OCI-LY3 (cell line): ENCODE measurements around the gene FAM20B.
A peak's percentile ranks its signal among the peaks of the same experiment; 100 is the strongest.
"Not testable (repeated sequence)": the region's sequence is repeated elsewhere in the genome, so short reads cannot be mapped to it uniquely, and the experiment has no call there.

Experiments used
- H2AFZ ChIP-seq: fragments of 200-600, 300-600 bp; shearing (Covaris generic); 2 replicates; pipeline ENCODE4 v1.6.0; 2014; ENCODE audit warnings: antibody characterized with exemption, low read depth, low read length
- H3K27ac ChIP-seq: fragments of 200-600, 300-600 bp; sonication (generic); 2 replicates; pipeline ENCODE4 v1.5.1; 2014; ENCODE audit warnings: mild to moderate bottlenecking, low read length, moderate library complexity, mixed read lengths
- H3K27me3 ChIP-seq: fragments of 200-600, 300-600 bp; sonication (generic); 2 replicates; pipeline ENCODE4 v1.6.1; 2014; ENCODE audit warnings: low read depth, low read length, mixed read lengths
- H3K36me3 ChIP-seq: fragments of 200-600, 300-600 bp; sonication (generic); replicated peaks from 2 replicates; pipeline ENCODE3; 2014; ENCODE audit warnings: low read depth, low read length, mixed read lengths
- H3K4me1 ChIP-seq: fragments of 300-600, 200-600 bp; sonication (generic); 2 replicates; pipeline ENCODE4 v1.6.1; 2014; ENCODE audit warnings: low read length, mixed read lengths
- H3K4me2 ChIP-seq: fragments of 200-600, 300-600 bp; sonication (generic); 2 replicates; pipeline ENCODE4 v1.6.1; 2014; ENCODE audit warnings: low read length, mixed read lengths
- H3K4me3 ChIP-seq: fragments of 300-600, 200-600 bp; sonication (generic); 2 replicates; pipeline ENCODE4 v1.5.1; 2014; ENCODE audit warnings: antibody characterized with exemption, mild to moderate bottlenecking, low read length, moderate library complexity
- H3K79me2 ChIP-seq: fragments of 300-600, 200-600 bp; shearing (Covaris generic); 2 replicates; pipeline ENCODE4 v1.6.1; 2014; ENCODE audit warnings: mild to moderate bottlenecking, low read length, mixed read lengths
- H3K9ac ChIP-seq: fragments of 300-600, 200-600 bp; shearing (Covaris generic); 2 replicates; pipeline ENCODE4 v1.6.0; 2014; ENCODE audit warnings: mild to moderate bottlenecking, low read length, moderate library complexity
- H3K9me3 ChIP-seq: fragments of 200-600, 300-600 bp; shearing (Covaris generic); 2 replicates; pipeline ENCODE4 v1.6.1; 2014; ENCODE audit warnings: low read length, mixed read lengths; ENCODE audit not compliant: insufficient read depth
- H4K20me1 ChIP-seq: fragments of 200-600, 300-600 bp; sonication (generic); 2 replicates; pipeline ENCODE4 v1.6.1; 2016; ENCODE audit warnings: low read length, mixed read lengths; ENCODE audit not compliant: insufficient read depth
- EZH2phosphoT487 ChIP-seq: fragments of 200-600 bp; shearing (Covaris generic); IDR thresholded peaks from 2 replicates; pipeline ENCODE4 v1.6.1; 2018; ENCODE audit warnings: antibody characterized with exemption, mixed run types, low read depth
- TF ChIP-seq, protein P1 (sequence below): fragments of 200-600, 300-600 bp; sonication (generic); IDR thresholded peaks from 2 replicates; pipeline ENCODE4 v1.5.1; 2014; ENCODE audit warnings: antibody characterized with exemption, low read length, low read depth

Gene FAM20B

GRCh38 chr1:179001451-179001850 lies 24.2 kb upstream of the FAM20B start:
- Histone ChIP-seq H3K79me2 (no peaks in the 10 kb centered on the region), H3K4me3 (no peak overlapping the region), H3K4me2 (no peak overlapping the region), H4K20me1 (no peaks in the 10 kb centered on the region), H2AFZ (no peak overlapping the region), H3K27me3 (no peaks in the 10 kb centered on the region), H3K9me3 (no peaks in the 10 kb centered on the region), H3K27ac (no peak overlapping the region), H3K4me1 (peaks cover 8% of the 10 kb centered on the region), H3K36me3 (no peaks in the 10 kb centered on the region), H3K9ac (no peak overlapping the region)
- TF ChIP-seq EZH2phosphoT487, result no peak
- TF ChIP-seq, protein P1, sequence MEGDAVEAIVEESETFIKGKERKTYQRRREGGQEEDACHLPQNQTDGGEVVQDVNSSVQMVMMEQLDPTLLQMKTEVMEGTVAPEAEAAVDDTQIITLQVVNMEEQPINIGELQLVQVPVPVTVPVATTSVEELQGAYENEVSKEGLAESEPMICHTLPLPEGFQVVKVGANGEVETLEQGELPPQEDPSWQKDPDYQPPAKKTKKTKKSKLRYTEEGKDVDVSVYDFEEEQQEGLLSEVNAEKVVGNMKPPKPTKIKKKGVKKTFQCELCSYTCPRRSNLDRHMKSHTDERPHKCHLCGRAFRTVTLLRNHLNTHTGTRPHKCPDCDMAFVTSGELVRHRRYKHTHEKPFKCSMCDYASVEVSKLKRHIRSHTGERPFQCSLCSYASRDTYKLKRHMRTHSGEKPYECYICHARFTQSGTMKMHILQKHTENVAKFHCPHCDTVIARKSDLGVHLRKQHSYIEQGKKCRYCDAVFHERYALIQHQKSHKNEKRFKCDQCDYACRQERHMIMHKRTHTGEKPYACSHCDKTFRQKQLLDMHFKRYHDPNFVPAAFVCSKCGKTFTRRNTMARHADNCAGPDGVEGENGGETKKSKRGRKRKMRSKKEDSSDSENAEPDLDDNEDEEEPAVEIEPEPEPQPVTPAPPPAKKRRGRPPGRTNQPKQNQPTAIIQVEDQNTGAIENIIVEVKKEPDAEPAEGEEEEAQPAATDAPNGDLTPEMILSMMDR, result no peak

GRCh38 chr1:179002064-179002463 lies 23.6 kb upstream of the FAM20B start:
- H4K20me1 ChIP-seq, H3K27me3 ChIP-seq, H3K36me3 ChIP-seq, H3K27ac ChIP-seq, H3K4me1 ChIP-seq, H3K79me2 ChIP-seq, H3K9me3 ChIP-seq: not testable (repeated sequence)
- H3K4me2 ChIP-seq, result peak overlapping the region; percentile 84
- peak overlapping the region; percentile 20 for H3K9ac ChIP-seq
- peak overlapping the region; percentile 96 for H2AFZ ChIP-seq
- H3K4me3 ChIP-seq, result peak overlapping the region; percentile 71

DNA sequence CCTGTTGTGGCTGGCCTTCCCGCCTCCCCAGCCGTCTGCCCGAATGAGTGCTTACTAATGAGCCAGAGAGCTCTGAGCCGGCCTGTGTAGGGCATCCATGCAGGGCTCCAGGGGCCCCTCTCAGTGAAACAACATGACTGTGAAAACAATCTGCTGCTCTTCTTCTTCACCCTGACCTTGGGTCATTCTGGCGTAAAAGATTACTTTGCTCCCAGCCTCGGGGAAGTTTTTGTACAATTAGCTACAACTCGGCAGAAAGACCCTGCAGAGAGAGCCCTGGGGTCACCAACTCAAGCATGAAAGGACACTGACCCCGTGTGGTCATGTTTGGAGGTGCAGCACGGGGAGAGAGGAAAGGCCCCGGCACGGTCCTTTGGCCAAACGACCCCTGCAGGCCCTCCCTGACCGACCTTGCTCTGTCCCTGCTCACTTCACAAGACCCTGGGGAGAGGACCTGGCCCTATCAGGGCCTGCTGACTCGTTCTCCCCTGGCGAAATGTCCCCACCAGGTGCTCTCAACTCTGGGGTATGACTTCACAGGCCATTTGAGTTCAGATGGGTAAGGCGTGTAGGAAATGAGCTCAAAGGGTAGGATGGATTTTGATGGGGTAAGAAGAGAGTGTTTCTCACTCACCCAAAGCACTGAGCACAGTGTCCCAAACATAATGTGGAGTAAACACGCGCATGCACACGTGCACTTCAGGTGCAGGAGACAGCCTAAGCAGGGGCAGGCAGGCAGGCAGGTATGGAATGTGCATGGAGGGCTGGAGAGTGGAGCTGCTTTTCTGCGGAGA lies 22.9 kb upstream of the FAM20B start:
- Histone ChIP-seq H2AFZ (peak overlapping the region; percentile 96), H3K9me3 (no peaks in the 10 kb centered on the region), H3K4me3 (peak overlapping the region; percentile 71), H3K9ac (peak overlapping the region; percentile 20), H3K4me1 (peaks cover 8% of the 10 kb centered on the region), H3K36me3 (no peaks in the 10 kb centered on the region), H4K20me1 (no peaks in the 10 kb centered on the region), H3K27ac (no peak overlapping the region), H3K4me2 (peak overlapping the region; percentile 84), H3K79me2 (no peaks in the 10 kb centered on the region), H3K27me3 (0 out of 2 replicates have a peak, but pooled peaks cover 2% of the 10 kb centered on the region)
- no peak for TF ChIP-seq EZH2phosphoT487
- TF ChIP-seq, protein P1, result peak; percentile 98

DNA sequence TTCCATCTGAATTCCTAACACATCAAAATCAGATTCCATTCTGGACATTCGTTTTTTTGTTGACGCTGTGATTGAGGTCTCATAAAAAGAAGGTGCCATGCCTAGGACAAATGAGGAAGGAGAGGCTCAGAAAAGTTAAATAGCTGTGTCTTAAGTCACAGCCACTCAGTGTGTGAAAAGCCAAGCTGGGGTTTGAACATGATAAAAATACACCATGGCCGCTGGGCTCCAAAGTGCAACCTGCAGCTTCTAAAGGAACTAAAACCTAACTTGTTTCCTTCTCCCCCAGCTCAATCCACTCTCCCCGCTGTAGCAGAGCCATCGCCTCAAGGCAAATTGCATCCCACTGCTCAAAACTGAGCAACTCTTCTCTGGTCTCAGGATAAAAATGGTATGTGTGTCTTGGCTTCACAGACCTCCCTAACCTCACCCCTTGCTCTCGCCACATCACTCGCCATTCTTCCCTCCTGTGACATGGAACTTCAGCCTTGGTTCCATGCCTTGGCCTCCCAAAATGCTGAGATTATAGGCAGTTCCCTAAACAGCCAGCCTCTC lies 22.1 kb upstream of the FAM20B start:
- no peak overlapping the region for H3K9ac ChIP-seq
- no peaks in the 10 kb centered on the region for H3K36me3 ChIP-seq
- no peak overlapping the region for H3K27ac ChIP-seq
- H3K4me3 ChIP-seq, result no peak overlapping the region
- H3K4me1 ChIP-seq, result peaks cover 8% of the 10 kb centered on the region
- H4K20me1 ChIP-seq, result no peaks in the 10 kb centered on the region
- H3K27me3 ChIP-seq, result 0 out of 2 replicates have a peak, but pooled peaks cover 5% of the 10 kb centered on the region
- TF ChIP-seq, protein P1, result no peak
- no peak for TF ChIP-seq EZH2phosphoT487
- H3K79me2 ChIP-seq, result no peaks in the 10 kb centered on the region
- H3K4me2 ChIP-seq, result no peak overlapping the region
- peak overlapping the region; percentile 77; the same call in 1 of the 2 replicates for H2AFZ ChIP-seq
- H3K9me3 ChIP-seq, result no peaks in the 10 kb centered on the region
